Endothelial cell of umbilical vein (primary cell): ENCODE results near the gene ADORA2B. TPM values are rescaled to one million over a fixed set of nuclear protein-coding genes. Genes with fewer than 3 reads are reported as not detected.
"Not testable (repeated sequence)": the region's sequence is repeated elsewhere in the genome, so short reads cannot be mapped to it uniquely, and the experiment has no call there.

Experiments used
- BruUV-seq: library from RNA; stranded (reverse); fragments of 400-500 nt; replicated peaks from 2 replicates; lab custom pipeline; 2021; lab: Mats Ljungman, UMichigan
- CTCF ChIA-PET: fragments of 300-600, 350-600 bp; sonication (Branson Sonifier 250); formaldehyde crosslinking; loops from one replicate; lab custom pipeline; 2021; ENCODE audit warnings: antibody characterized with exemption, inconsistent platforms; lab: Charles Lee
- POLR2A ChIA-PET: fragments of 300-600, 350-600 bp; sonication (Branson Sonifier 250); formaldehyde crosslinking; loops from one replicate; lab custom pipeline; 2021; ENCODE audit warnings: antibody characterized with exemption, inconsistent platforms; lab: Charles Lee
- DNase-seq: peaks from one replicate; pipeline ENCODE4 v3.0.0-alpha.2; 2011; ENCODE audit warnings: low read depth, low spot score
- FAIRE-seq: peaks from 2 replicates; lab custom pipeline; 2011; peaks lifted over from hg19 to GRCh38; lab: Jason Lieb, UNC
- H2AFZ ChIP-seq: 2 replicates; pipeline ENCODE4 v1.6.0; 2012; ENCODE audit warnings: low read depth, low read length, control low read depth, inconsistent platforms
- H3K27ac ChIP-seq: 2 replicates; pipeline ENCODE4 v1.5.1; 2011; ENCODE audit warnings: low read depth, mild to moderate bottlenecking, control low read depth, low read length, moderate library complexity; ENCODE audit not compliant: insufficient read depth
- H3K27me3 ChIP-seq, 2 experiments: 2 replicates each; pipeline versions ENCODE4 v1.6.0 to v1.6.1; 2011; ENCODE audit warnings: low read length in 2 of 2, mixed read lengths in 1 of 2; ENCODE audit not compliant: control insufficient read depth in 2 of 2, insufficient read depth in 2 of 2
- H3K36me3 ChIP-seq, 2 experiments: 2 replicates in 1 of 2; 3 replicates in 1 of 2; pipeline ENCODE4 v1.5.1; 2011; ENCODE audit warnings: low read length in 2 of 2, mild to moderate bottlenecking in 1 of 2, moderate library complexity in 1 of 2; ENCODE audit not compliant: control insufficient read depth in 2 of 2, insufficient read depth in 2 of 2; ENCODE audit errors: extremely low read depth in 1 of 2
- H3K4me1 ChIP-seq: 3 replicates; pipeline ENCODE4 v1.5.1; 2011; ENCODE audit warnings: mild to moderate bottlenecking, low read length; ENCODE audit not compliant: control insufficient read depth, insufficient read depth; ENCODE audit errors: extremely low read depth
- H3K4me2 ChIP-seq: 2 replicates; pipeline ENCODE4 v1.6.1; 2011; ENCODE audit warnings: low read length, control low read depth, mixed read lengths; ENCODE audit not compliant: insufficient read depth
- H3K4me3 ChIP-seq, 3 experiments: fragments of 200-600 bp in 1 of 3; sonication (generic), shearing (Covaris generic) in 1 of 3; replicated peaks in 1 of 3; 2 replicates each; pipeline ENCODE4 v1.5.1; 2011 to 2016; ENCODE audit warnings: control low read depth in 3 of 3, low read length in 3 of 3, mild to moderate bottlenecking in 2 of 3, inconsistent platforms in 1 of 3, low read depth in 1 of 3, moderate library complexity in 1 of 3; ENCODE audit not compliant: insufficient read depth in 1 of 3
- H3K79me2 ChIP-seq: 2 replicates; pipeline ENCODE4 v1.6.0; 2012; ENCODE audit warnings: low read length, inconsistent platforms; ENCODE audit not compliant: control insufficient read depth, insufficient read depth
- H3K9ac ChIP-seq: replicated peaks from 2 replicates; pipeline ENCODE3; 2011; ENCODE audit warnings: low read length, control low read depth; ENCODE audit not compliant: insufficient read depth; ENCODE audit errors: extremely low read depth
- H3K9me1 ChIP-seq: replicated peaks from 3 replicates; pipeline ENCODE4 v1.6.0; 2011; ENCODE audit warnings: mild to moderate bottlenecking, low read length; ENCODE audit not compliant: control insufficient read depth, insufficient read depth; ENCODE audit errors: extremely low read depth
- H3K9me3 ChIP-seq: replicated peaks from 2 replicates; pipeline ENCODE4 v1.5.1; 2012; ENCODE audit warnings: low read length, inconsistent platforms; ENCODE audit not compliant: control insufficient read depth, insufficient read depth
- H4K20me1 ChIP-seq: replicated peaks from 2 replicates; pipeline ENCODE3; 2011; ENCODE audit warnings: mild to moderate bottlenecking, low read length; ENCODE audit not compliant: control insufficient read depth, insufficient read depth; ENCODE audit errors: extremely low read depth
- CTCF ChIP-seq, 2 donors: IDR thresholded peaks; 1 replicate in 1 of 2; 2 replicates in 1 of 2; pipeline ENCODE4 v1.5.1; 2011; ENCODE audit warnings: low read length in 2 of 2, mild to moderate bottlenecking in 2 of 2, moderate library complexity in 2 of 2, control low read depth in 1 of 2, inconsistent platforms in 1 of 2, low read depth in 1 of 2; ENCODE audit not compliant: insufficient read depth in 1 of 2; ENCODE audit errors: extremely low read depth in 1 of 2
- EZH2 ChIP-seq: IDR thresholded peaks from 2 replicates; pipeline ENCODE4 v1.6.1; 2012; ENCODE audit warnings: borderline replicate concordance, low read depth, mild to moderate bottlenecking, moderate library complexity, low read length, inconsistent platforms; ENCODE audit not compliant: severe bottlenecking
- FOS ChIP-seq: IDR thresholded peaks from 2 replicates; pipeline ENCODE4 v1.6.1; 2011; ENCODE audit warnings: mild to moderate bottlenecking, low read length, moderate library complexity, borderline replicate concordance; ENCODE audit not compliant: insufficient read depth
- JUN ChIP-seq: IDR thresholded peaks from 2 replicates; pipeline ENCODE4 v1.6.1; 2011; ENCODE audit warnings: borderline replicate concordance, low read depth; ENCODE audit not compliant: insufficient read length, insufficient read depth
- MAX ChIP-seq: IDR thresholded peaks from 2 replicates; pipeline ENCODE4 v1.6.1; 2011; ENCODE audit not compliant: insufficient read depth, insufficient read length
- MYC ChIP-seq: IDR thresholded peaks from one replicate; pipeline ENCODE4 v1.6.1; 2011; ENCODE audit warnings: mild to moderate bottlenecking, low read depth, low read length
- POLR2A ChIP-seq: IDR thresholded peaks from 2 replicates; pipeline ENCODE4 v1.6.1; 2012; ENCODE audit warnings: low read depth, mild to moderate bottlenecking, control low read depth, low read length
- POLR2AphosphoS5 ChIP-seq: IDR thresholded peaks from 2 replicates; pipeline ENCODE4 v1.6.1; 2012; ENCODE audit warnings: low read depth, mild to moderate bottlenecking, control low read depth, low read length, moderate library complexity; ENCODE audit not compliant: insufficient read depth
- dilution Hi-C: fragments of 300-500 bp; cut with MboI; formaldehyde crosslinking; loops from one replicate; pipeline ENCODE4 v1.15.0; 2019; ENCODE audit warnings: low sequenced_read_pairs; ENCODE audit not compliant: extremely low pct_ligation_motif_present
- intact Hi-C: fragments of 100-400 bp; cut with micrococcal nuclease; formaldehyde crosslinking; loops from one replicate; pipeline ENCODE4 v1.10.0; 2022
- polyA plus RNA-seq, 4 experiments: library from polyadenylated mRNA; depleted of rRNA in 3 of 4; stranded (reverse) in 3 of 4; unstranded in 1 of 4; fragments of >200 nt; gene quantifications; 2 replicates each; pipeline versions ENCODE4 v1.2.1 to v1.2.3, GENCODE V29; 2011 to 2012; ENCODE audit warnings: missing spikeins in 1 of 4
- total RNA-seq: library from RNA; stranded (reverse); gene quantifications from 2 replicates; pipeline ENCODE4 v1.2.3, GENCODE V29; 2021

ADORA2B gene
- total and polyA plus RNA-seq, 2 donors (not counting 3 experiments of a cell fraction or from before 2014, with no cell fraction given): 8.8 to 9.8 TPM

DNA sequence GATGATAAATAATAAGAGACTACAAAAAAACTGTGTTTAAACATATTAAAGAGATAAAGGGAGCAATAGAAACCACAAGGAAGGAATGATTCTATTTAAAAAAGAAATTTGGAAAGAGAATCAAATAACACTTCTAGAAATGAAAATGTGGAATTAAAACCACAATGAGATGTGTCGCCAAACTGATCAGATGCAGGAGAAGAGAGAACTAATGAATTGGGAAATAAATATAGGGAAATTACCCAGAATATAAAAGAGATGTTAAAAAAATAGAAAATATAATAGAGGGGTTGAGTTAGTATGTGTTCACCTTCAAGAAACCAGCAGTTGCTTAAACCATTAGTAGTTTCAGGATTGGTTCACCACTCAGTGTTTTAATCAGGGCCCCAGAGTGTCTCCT, 48.7 kb upstream of the ADORA2B start:
- Histone ChIP-seq H3K9me3 (no peaks in the 10 kb centered on the region), H3K4me3 (no peak overlapping the region), H3K4me1 (peaks cover 11% of the 10 kb centered on the region), H3K9me1 (no peaks in the 10 kb centered on the region), H3K36me3 (no peaks in the 10 kb centered on the region), H3K9ac (no peak overlapping the region), H3K27ac (no peak overlapping the region), H4K20me1 (no peaks in the 10 kb centered on the region), H3K27me3 (no peaks in the 10 kb centered on the region), H2AFZ (no peak overlapping the region), H3K4me2 (no peak overlapping the region), H3K79me2 (no peaks in the 10 kb centered on the region)
- no peak for DNase-seq
- dilution Hi-C loops: no loop called here
- intact Hi-C loops: no loop called here
- no TSS peak for BruUV-seq
- ChIA-PET CTCF (interaction anchor here (0.8 kb wide), 1 partner anchor 9 kb away, joined by 3 read pairs; no protein-coding TSS in a partner anchor), POLR2A (no interaction called here)
- FAIRE-seq: no peak
- no peak for TF ChIP-seq MAX
- no peak for TF ChIP-seq JUN
- no peak for TF ChIP-seq EZH2
- no peak for TF ChIP-seq FOS

DNA sequence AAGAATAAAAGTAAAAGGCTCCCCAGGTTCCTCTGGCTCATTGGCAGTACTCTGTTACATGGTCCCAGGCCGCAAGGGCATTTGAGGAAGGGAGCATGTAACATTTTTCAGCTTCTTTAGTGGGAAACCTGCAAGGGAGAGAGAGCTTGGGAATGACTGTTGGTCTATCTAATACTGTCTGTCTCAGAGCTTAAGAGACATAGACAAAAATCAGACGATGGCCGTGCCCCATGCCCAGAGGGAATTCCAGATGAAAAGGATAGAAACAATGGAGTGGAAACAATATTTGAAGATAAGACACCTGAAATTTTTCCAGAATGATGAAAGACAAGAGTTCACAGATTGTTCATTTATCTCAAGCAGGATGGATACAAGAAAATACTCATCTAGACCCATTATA, 48.1 kb upstream of the ADORA2B start:
- intact Hi-C loops (no loop called here), dilution Hi-C loops (no loop called here)
- Histone ChIP-seq H3K4me3 (no peak overlapping the region), H3K9me3 (no peaks in the 10 kb centered on the region), H3K9me1 (no peaks in the 10 kb centered on the region), H3K4me1 (peaks cover 11% of the 10 kb centered on the region), H3K27ac (no peak overlapping the region), H4K20me1 (no peaks in the 10 kb centered on the region), H3K9ac (no peak overlapping the region), H3K4me2 (no peak overlapping the region), H3K79me2 (no peaks in the 10 kb centered on the region), H3K27me3 (no peaks in the 10 kb centered on the region), H2AFZ (no peak overlapping the region), H3K36me3 (no peaks in the 10 kb centered on the region)
- BruUV-seq: no TSS peak
- ChIA-PET POLR2A (no interaction called here), CTCF (no interaction called here)
- DNase-seq (no peak), FAIRE-seq (no peak)
- no peak for TF ChIP-seq POLR2AphosphoS5
- TF ChIP-seq MAX: no peak
- TF ChIP-seq MYC: no peak
- no peak for TF ChIP-seq POLR2A
- TF ChIP-seq CTCF (IDR thresholded peaks at IDR 0.05; ENCODE audit: extremely low read depth in 1 of 2, insufficient read depth in 1 of 2, low read depth in 1 of 2, low read length in 2 of 2): no peak
- TF ChIP-seq FOS: no peak
- no peak for TF ChIP-seq EZH2

DNA sequence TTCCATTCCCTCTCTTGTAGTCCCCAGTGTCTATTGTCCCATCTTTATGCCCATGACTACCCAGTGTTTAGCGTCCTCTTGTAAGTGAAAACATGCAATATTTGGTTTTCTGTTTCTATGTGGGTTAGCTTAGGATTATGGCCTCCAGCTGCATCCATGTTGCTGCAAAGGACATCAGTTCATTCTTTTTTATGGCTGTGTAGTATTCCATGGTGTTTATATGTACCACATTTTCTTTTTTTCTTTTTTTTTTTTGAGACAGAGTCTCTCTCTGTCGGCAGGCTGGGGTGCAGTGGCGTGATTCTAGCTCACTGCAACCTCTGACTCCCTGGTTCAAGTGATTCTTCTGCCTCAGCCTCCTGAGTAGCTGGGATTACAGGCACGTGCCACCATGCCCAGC, 45.3 kb upstream of the ADORA2B start:
- H3K36me3 ChIP-seq, H3K4me1 ChIP-seq, H3K4me2 ChIP-seq, H3K4me3 ChIP-seq, BruUV-seq, H3K9ac ChIP-seq, H3K27ac ChIP-seq, CTCF ChIA-PET, intact Hi-C loops, dilution Hi-C loops, H3K9me3 ChIP-seq, FAIRE-seq, H2AFZ ChIP-seq, H3K79me2 ChIP-seq, POLR2A ChIA-PET, DNase-seq, H3K9me1 ChIP-seq, H4K20me1 ChIP-seq, H3K27me3 ChIP-seq: not testable (repeated sequence)
